ENCODE measurements around the gene C19orf44.

DNA sequence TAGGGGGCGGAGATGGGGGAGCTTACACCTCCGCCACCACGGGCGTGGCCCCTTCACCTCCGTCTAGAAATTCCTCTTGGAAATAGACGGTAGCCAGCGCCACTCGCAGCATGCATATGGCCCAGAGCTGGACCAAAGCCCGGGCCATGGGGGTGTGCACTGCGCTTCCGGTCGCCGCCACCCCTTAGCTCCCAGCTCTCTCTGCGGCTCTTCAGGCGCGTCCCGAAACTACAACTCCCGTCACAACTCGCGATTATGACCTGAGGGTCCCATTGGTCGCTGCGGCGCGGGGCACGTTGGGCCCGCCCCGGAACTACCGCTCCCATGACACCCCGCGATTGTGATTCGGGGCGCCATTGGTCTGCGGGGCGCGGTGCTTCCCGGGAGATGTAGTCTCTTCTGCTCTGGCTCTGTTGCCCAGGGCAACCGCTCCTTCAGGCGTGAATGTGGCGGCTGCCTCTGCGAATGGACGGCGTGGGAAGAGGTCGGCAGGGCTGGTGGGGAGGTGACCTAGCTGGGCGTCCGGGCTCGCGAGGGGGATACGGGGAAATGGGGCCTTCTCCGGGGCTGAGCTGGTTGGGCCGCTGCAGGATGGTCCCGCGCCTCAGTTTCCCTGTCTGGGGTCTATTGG lies at the start of gene C19orf44, which contains the start of gene CALR3:
- TF ChIP-seq, protein P1, sequence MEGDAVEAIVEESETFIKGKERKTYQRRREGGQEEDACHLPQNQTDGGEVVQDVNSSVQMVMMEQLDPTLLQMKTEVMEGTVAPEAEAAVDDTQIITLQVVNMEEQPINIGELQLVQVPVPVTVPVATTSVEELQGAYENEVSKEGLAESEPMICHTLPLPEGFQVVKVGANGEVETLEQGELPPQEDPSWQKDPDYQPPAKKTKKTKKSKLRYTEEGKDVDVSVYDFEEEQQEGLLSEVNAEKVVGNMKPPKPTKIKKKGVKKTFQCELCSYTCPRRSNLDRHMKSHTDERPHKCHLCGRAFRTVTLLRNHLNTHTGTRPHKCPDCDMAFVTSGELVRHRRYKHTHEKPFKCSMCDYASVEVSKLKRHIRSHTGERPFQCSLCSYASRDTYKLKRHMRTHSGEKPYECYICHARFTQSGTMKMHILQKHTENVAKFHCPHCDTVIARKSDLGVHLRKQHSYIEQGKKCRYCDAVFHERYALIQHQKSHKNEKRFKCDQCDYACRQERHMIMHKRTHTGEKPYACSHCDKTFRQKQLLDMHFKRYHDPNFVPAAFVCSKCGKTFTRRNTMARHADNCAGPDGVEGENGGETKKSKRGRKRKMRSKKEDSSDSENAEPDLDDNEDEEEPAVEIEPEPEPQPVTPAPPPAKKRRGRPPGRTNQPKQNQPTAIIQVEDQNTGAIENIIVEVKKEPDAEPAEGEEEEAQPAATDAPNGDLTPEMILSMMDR (conservative IDR thresholded peaks at IDR 0.05; ENCODE audit: low read length) = no peak
- no peak for TF ChIP-seq EZH2phosphoT487 (IDR thresholded peaks at IDR 0.05; ENCODE audit: borderline replicate concordance)
